ENCODE measurements around the gene TRIM62. TPM values are rescaled to one million over a fixed set of nuclear protein-coding genes. Genes with fewer than 3 reads are reported as not detected.
A peak's percentile ranks its signal among the peaks of the same experiment; 100 is the strongest.

The TRIM62 gene
- total RNA-seq, 4 donors from 2014 or later: 3.5 to 22.8 (median 17.9) TPM

DNA sequence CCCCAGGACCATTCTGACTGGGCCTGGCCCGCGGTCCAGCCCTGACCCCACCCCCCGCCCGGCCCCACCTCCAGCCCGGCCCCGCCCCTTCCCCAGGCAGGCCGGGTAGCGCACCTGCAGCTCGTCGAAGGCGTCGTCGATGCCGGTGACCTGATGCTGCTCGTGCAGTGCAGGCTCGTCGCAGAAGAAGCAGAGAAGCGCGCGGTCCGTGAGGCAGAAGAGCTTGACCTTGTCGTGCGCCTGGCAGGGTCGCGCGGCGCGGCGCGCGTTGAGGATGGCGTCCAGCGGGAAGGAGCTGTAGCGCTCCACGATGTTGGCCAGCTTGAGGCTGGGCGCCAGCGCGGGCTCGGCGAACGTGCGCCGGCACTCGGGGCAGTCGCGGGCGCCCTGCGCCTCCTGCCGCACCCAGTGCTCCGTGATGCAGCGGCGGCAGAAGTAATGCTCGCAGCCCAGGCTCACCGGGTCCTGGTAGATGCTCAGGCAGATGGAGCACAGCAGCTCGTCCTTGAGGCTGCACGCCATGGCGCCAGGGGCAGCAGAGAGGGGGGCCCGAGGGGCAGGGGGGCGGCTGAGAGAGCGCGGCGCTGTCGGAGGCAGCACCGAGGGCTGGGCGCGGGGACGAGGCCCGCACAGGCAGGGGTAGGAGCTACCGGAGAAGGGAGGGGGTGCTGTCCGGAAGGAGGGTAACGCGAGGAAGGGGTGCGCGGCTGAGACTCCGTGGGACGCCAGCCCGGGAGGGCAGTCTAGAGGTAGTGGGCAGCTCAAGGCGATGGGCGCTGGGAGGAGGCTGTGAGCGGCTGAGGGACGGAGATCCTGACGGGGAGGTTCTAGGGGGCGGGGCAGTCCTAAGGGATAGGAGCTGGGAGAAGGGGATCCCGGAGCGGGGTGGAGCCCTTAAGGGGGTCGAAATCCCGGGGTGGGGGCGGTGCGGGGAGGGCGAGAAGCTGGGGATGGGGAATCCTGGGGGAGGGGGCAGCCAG is 642 bp downstream of the TRIM62 start:
- Histone ChIP-seq H3K4me3 (peak overlapping the region; percentile 76 to 96 (median 85)), H3K9me3 (no peaks in the 10 kb centered on the region), H3K4me1 (peaks cover 0 to 22% (median 9%) of the 10 kb centered on the region in 4 donors), H3K27me3 (no peaks in the 10 kb centered on the region), H3K36me3 (no peaks in the 10 kb centered on the region), H3K27ac (peak overlapping the region; percentile 74 to 80 (median 78))
- DNase-seq: peak; percentile 22 to 94 (median 65)
- peak in 1 of 6 experiments; percentile 6 for TF ChIP-seq CTCF (IDR thresholded peaks at IDR 0.05)
- peak in 1 of 2 donors; percentile 14 for TF ChIP-seq POLR2A (IDR thresholded peaks at IDR 0.05)

DNA sequence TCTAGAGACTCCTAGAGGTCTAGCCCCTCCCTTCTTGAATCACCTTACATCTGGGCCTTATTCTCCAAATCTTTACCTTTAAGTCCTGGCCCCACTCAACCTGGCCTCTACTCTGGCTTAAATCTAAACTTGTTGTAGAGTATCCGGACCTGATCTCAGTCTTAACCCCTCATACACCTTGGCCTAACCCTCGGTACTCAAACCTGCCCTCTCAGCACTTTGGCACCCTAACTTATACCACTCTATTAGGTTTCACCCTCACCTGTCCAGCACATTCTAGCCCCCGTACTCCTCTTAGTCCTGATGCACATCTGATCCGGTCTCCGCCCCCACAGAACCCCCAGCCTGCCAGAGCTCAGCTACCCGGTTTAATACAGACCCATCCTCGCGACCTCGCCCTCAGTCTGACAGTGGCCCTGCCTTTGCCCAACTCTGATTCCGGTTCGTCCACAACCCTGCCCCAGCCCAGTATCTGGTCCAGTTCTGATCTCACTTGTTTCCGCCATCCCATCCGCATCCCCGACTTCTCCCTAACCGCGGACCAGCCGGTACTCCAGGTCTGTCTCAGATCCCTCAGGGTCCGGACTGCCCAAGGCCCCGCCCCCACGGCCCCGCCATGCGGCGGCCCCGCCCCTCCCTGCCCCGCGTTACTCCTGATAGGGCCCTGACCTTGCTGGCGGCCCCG is 1.5 kb downstream of the TRIM62 start:
- TF ChIP-seq CTCF (IDR thresholded peaks at IDR 0.05): no peak
- no peaks in the 10 kb centered on the region for H3K9me3 ChIP-seq
- H3K4me1 ChIP-seq: peaks cover 0 to 22% (median 9%) of the 10 kb centered on the region in 4 donors
- peak overlapping the region; percentile 76 to 96 (median 85) for H3K4me3 ChIP-seq
- peak in 2 of 3 donors; percentile 92 to 96 for DNase-seq
- no peaks in the 10 kb centered on the region for H3K27me3 ChIP-seq
- H3K36me3 ChIP-seq: no peaks in the 10 kb centered on the region
- peak overlapping the region in 1 of 4 donors; percentile 80 for H3K27ac ChIP-seq

- H3K27ac ChIP-seq: no peak overlapping the region
- DNase-seq: no peak
Measured at GRCh38 chr1:33178836-33179439, 2.9 kb downstream of the TRIM62 start.

DNA sequence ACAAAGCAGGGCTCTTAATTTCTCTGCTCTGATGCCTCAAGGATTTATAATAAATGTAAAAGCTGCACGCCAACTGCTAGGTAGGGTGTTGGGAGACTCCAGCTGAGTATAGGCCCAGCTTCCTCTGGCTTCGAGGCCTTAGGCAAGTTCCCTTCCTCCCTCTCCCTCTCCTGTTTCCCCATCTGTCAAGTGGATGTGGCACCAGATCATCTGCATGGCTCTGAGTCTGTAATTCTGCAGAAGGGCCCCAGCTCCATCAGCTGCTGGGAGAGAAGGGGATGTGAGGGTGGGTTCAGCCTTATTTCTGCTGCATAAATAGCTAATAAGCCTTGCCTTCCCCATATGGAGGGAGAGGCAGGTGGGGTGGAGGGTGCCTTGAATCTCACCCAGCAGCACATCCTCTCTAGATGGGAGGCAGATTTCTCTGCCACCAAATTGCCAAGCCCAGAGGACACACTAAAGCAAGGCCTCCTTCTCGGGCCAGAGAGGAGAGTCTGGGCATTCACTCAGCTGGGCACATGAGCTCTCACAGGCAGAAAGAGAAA is 3.8 kb downstream of the TRIM62 start:
- no peak overlapping the region for H3K27ac ChIP-seq
- H3K36me3 ChIP-seq: no peaks in the 10 kb centered on the region
- H3K4me3 ChIP-seq: no peak overlapping the region
- TF ChIP-seq POLR2A (IDR thresholded peaks at IDR 0.05) (no peak), CTCF (IDR thresholded peaks at IDR 0.05) (no peak)
- no peaks in the 10 kb centered on the region for H3K27me3 ChIP-seq
- no peak for DNase-seq
- H3K4me1 ChIP-seq: peaks cover 0 to 22% (median 9%) of the 10 kb centered on the region in 4 donors
- no peaks in the 10 kb centered on the region for H3K9me3 ChIP-seq

More at GRCh38 chr1:33178836-33179439, 2.9 kb downstream of the TRIM62 start:
- TF ChIP-seq POLR2A (IDR thresholded peaks at IDR 0.05): no peak
- no peak for TF ChIP-seq CTCF (IDR thresholded peaks at IDR 0.05)
- H3K27me3 ChIP-seq: no peaks in the 10 kb centered on the region
- no peak overlapping the region for H3K4me3 ChIP-seq
- no peaks in the 10 kb centered on the region for H3K36me3 ChIP-seq
- peaks cover 0 to 22% (median 9%) of the 10 kb centered on the region in 4 donors for H3K4me1 ChIP-seq
- H3K9me3 ChIP-seq: no peaks in the 10 kb centered on the region

- no peak overlapping the region for H3K27ac ChIP-seq
- TF ChIP-seq POLR2A (IDR thresholded peaks at IDR 0.05) (no peak), CTCF (IDR thresholded peaks at IDR 0.05) (no peak)
- H3K9me3 ChIP-seq: no peaks in the 10 kb centered on the region
- peaks cover 0 to 13% (median 9%) of the 10 kb centered on the region in 4 donors for H3K4me1 ChIP-seq
- no peaks in the 10 kb centered on the region for H3K27me3 ChIP-seq
- DNase-seq: no peak
- no peak overlapping the region for H3K4me3 ChIP-seq
- no peaks in the 10 kb centered on the region for H3K36me3 ChIP-seq
Measured at GRCh38 chr1:33176887-33177286, 5.0 kb downstream of the TRIM62 start.

All from Peyer's patch (tissue), 4 donors.